Measurements from ENCODE around the gene FOS.
A peak's percentile ranks its signal among the peaks of the same experiment; 100 is the strongest.

FOS gene

GRCh38 chr14:75285331-75285730 lies 6.7 kb downstream of the FOS start:
- intact Hi-C loops (cut with DNase I): no loop called here

GRCh38 chr14:75286313-75286712 lies 7.7 kb downstream of the FOS start:
- DNase-seq: peak in 1 of 42 donors; percentile 37
- intact Hi-C loops (cut with DNase I): no loop called here

More at GRCh38 chr14:75285331-75285730, 6.7 kb downstream of the FOS start:
- DNase-seq: no peak

GRCh38 chr14:75289840-75290388 lies 11.3 kb downstream of the FOS start:
- intact Hi-C loops (cut with DNase I): no loop called here
- no peak for DNase-seq

- no peak for DNase-seq
- intact Hi-C loops (cut with DNase I): no loop called here
Measured at GRCh38 chr14:75290851-75291250, 12.2 kb downstream of the FOS start.

- intact Hi-C loops (cut with DNase I): no loop called here
- peak in 1 of 42 donors; percentile 6 for DNase-seq
Measured at GRCh38 chr14:75291331-75291730, 12.7 kb downstream of the FOS start.

- peak in 1 of 42 donors; percentile 8 for DNase-seq
- intact Hi-C loops (cut with DNase I): no loop called here
Measured at GRCh38 chr14:75292101-75292563, 13.5 kb downstream of the FOS start.

GRCh38 chr14:75292886-75293285 lies 14.3 kb downstream of the FOS start:
- DNase-seq: peak in 1 of 42 donors; percentile 9
- intact Hi-C loops (cut with DNase I): no loop called here

- intact Hi-C loops (cut with DNase I): no loop called here
- peak; percentile 78 to 98 (median 95) for DNase-seq
Measured at GRCh38 chr14:75293920-75294648, 15.5 kb downstream of the FOS start.

GRCh38 chr14:75294649-75295033 lies 16.0 kb downstream of the FOS start:
- intact Hi-C loops (cut with DNase I): no loop called here
- no peak for DNase-seq

GRCh38 chr14:75295061-75295461 lies 16.4 kb downstream of the FOS start:
- intact Hi-C loops (cut with DNase I): no loop called here

GRCh38 chr14:75295491-75296345 lies 17.1 kb downstream of the FOS start:
- intact Hi-C loops (cut with DNase I): loop anchor here (2.0 kb wide), 1 partner anchor 119 kb away; the partner anchor contains the start of gene TMED10
- DNase-seq: peak; percentile 77 to 95 (median 87)

More at GRCh38 chr14:75295061-75295461, 16.4 kb downstream of the FOS start:
- DNase-seq: peak in 36 of 42 donors; percentile 27 to 81 (median 58)

GRCh38 chr14:75297411-75298040 lies 18.9 kb downstream of the FOS start:
- intact Hi-C loops (cut with DNase I): loop anchor here (2.0 kb wide), 1 partner anchor 121 kb away; the partner anchor contains the start of gene TMED10
- peak in 1 of 42 donors; percentile 17 for DNase-seq

GRCh38 chr14:75298187-75298965 lies 19.7 kb downstream of the FOS start:
- peak in 4 of 42 donors; percentile 36 to 50 (median 44) for DNase-seq
- intact Hi-C loops (cut with DNase I): no loop called here

- peak in 3 of 42 donors; percentile 23 to 48 (median 29) for DNase-seq
- intact Hi-C loops (cut with DNase I): no loop called here
Measured at GRCh38 chr14:75299059-75299458, 20.4 kb downstream of the FOS start.

- no peak for DNase-seq
- intact Hi-C loops (cut with DNase I): no loop called here
Measured at GRCh38 chr14:75299576-75299975, 20.9 kb downstream of the FOS start.

GRCh38 chr14:75301666-75302325 lies 23.2 kb downstream of the FOS start:
- intact Hi-C loops (cut with DNase I): loop anchor here (5.0 kb wide), 1 partner anchor 169 kb away; no protein-coding TSS in a partner anchor
- DNase-seq: peak in 1 of 42 donors; percentile 46

GRCh38 chr14:75303381-75303789 lies 24.8 kb downstream of the FOS start:
- DNase-seq: peak; percentile 46 to 90 (median 74)
- intact Hi-C loops (cut with DNase I): loop anchor here (5.0 kb wide), 1 partner anchor 171 kb away; no protein-coding TSS in a partner anchor

All from head of caudate nucleus (tissue), 42 donors.